B cell (primary cell): ENCODE measurements around the gene EGFR.

Experiments
- EZH2 ChIP-seq: IDR thresholded peaks from 2 replicates; pipeline ENCODE4 v1.6.1; 2012; ENCODE audit warnings: borderline replicate concordance, low read depth, mild to moderate bottlenecking, moderate library complexity, low read length; ENCODE audit not compliant: insufficient read depth, poor library complexity, severe bottlenecking
- TF ChIP-seq, protein P1 (sequence below): fragments of 200-600 bp; IDR thresholded peaks from one replicate; pipeline ENCODE4 v1.8.0; 2022; ENCODE audit warnings: antibody characterized with exemption, mild to moderate bottlenecking

DNA sequence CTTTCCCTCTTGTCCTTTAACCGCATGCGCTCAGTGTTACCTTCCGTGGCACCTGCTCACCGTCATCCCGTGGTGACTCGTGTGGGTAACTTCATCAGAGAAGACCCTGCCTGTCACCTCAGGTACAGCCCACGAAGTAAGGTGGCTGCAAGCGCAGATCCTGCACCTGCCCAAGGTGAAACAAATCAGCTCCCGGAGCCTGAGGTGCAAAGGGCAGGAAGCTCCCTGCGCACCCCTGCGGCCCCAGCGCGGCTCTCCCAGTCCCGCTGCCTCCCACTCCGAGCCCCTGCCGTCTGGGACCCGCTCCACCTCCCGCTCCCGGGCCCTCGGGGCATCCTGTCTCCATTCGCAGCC is 235.4 kb downstream of the EGFR start:
- TF ChIP-seq, protein P1, sequence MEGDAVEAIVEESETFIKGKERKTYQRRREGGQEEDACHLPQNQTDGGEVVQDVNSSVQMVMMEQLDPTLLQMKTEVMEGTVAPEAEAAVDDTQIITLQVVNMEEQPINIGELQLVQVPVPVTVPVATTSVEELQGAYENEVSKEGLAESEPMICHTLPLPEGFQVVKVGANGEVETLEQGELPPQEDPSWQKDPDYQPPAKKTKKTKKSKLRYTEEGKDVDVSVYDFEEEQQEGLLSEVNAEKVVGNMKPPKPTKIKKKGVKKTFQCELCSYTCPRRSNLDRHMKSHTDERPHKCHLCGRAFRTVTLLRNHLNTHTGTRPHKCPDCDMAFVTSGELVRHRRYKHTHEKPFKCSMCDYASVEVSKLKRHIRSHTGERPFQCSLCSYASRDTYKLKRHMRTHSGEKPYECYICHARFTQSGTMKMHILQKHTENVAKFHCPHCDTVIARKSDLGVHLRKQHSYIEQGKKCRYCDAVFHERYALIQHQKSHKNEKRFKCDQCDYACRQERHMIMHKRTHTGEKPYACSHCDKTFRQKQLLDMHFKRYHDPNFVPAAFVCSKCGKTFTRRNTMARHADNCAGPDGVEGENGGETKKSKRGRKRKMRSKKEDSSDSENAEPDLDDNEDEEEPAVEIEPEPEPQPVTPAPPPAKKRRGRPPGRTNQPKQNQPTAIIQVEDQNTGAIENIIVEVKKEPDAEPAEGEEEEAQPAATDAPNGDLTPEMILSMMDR: no peak
- no peak for TF ChIP-seq EZH2
